ENCODE data around the gene MPZ.

DNA sequence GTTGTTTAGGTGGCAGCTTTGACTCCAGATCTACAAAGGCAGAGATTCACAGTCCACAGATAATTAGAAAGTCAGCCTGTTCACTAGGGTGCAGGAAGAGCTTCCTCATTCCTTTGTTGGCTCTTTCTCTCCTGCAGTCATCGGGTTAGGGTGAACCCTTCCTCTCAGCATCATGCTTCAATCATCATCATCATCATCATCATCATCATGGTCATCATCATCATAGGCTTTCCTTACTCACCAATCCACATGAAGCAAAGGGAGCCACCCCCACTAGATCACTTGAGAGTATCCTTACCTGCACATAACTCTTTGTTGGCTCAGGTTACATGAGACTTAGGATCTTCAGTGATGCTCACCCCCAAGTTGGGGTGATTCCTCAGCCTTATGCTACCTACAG, 19.0 kb downstream of the MPZ start:
- TF ChIP-seq POLR2A (conservative IDR thresholded peaks at IDR 0.05) (no peak), MXI1 (IDR thresholded peaks at IDR 0.05; ENCODE audit: low read depth, low read length) (no peak), ZNF354B (CRISPR knock-in tag; IDR thresholded peaks at IDR 0.05) (no peak), POLR2AphosphoS2 (IDR thresholded peaks at IDR 0.05; ENCODE audit: low read length) (no peak), KLF10 (CRISPR knock-in tag; IDR thresholded peaks at IDR 0.05) (no peak), ZNF175 (CRISPR knock-in tag; IDR thresholded peaks at IDR 0.05; ENCODE audit: low read depth) (no peak), PCBP1 (IDR thresholded peaks at IDR 0.05; ENCODE audit: low read depth, low read length, poor library complexity, severe bottlenecking) (no peak), CBX2 (IDR thresholded peaks at IDR 0.05; ENCODE audit: insufficient read depth, low read length, poor library complexity, severe bottlenecking) (no peak), HDAC2 (IDR thresholded peaks at IDR 0.05) (no peak)
- TF ChIP-seq, protein P1, sequence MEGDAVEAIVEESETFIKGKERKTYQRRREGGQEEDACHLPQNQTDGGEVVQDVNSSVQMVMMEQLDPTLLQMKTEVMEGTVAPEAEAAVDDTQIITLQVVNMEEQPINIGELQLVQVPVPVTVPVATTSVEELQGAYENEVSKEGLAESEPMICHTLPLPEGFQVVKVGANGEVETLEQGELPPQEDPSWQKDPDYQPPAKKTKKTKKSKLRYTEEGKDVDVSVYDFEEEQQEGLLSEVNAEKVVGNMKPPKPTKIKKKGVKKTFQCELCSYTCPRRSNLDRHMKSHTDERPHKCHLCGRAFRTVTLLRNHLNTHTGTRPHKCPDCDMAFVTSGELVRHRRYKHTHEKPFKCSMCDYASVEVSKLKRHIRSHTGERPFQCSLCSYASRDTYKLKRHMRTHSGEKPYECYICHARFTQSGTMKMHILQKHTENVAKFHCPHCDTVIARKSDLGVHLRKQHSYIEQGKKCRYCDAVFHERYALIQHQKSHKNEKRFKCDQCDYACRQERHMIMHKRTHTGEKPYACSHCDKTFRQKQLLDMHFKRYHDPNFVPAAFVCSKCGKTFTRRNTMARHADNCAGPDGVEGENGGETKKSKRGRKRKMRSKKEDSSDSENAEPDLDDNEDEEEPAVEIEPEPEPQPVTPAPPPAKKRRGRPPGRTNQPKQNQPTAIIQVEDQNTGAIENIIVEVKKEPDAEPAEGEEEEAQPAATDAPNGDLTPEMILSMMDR (IDR thresholded peaks at IDR 0.05 in 2 of 3, conservative IDR thresholded peaks at IDR 0.05 in 1 of 3; ENCODE audit: insufficient read depth in 2 of 3, low read depth in 1 of 3, low read length in 3 of 3): no peak
- TF ChIP-seq, protein P2, sequence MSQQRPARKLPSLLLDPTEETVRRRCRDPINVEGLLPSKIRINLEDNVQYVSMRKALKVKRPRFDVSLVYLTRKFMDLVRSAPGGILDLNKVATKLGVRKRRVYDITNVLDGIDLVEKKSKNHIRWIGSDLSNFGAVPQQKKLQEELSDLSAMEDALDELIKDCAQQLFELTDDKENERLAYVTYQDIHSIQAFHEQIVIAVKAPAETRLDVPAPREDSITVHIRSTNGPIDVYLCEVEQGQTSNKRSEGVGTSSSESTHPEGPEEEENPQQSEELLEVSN (IDR thresholded peaks at IDR 0.05; ENCODE audit: borderline replicate concordance in 1 of 2, extremely low read depth in 1 of 2, insufficient read depth in 1 of 2, insufficient read length in 1 of 2, low read depth in 1 of 2, low read length in 1 of 2, poor library complexity in 1 of 2, severe bottlenecking in 1 of 2): no peak
